ENCODE data around the gene SHH. TPM values are rescaled to one million over a fixed set of nuclear protein-coding genes. Genes with fewer than 3 reads are reported as not detected.

Gene SHH
- total and polyA plus RNA-seq, 2 of the 13 experiments (the other 11 are each of a cell fraction or from before 2014, with no cell fraction given), result 1.9 to 3.4 TPM

DNA sequence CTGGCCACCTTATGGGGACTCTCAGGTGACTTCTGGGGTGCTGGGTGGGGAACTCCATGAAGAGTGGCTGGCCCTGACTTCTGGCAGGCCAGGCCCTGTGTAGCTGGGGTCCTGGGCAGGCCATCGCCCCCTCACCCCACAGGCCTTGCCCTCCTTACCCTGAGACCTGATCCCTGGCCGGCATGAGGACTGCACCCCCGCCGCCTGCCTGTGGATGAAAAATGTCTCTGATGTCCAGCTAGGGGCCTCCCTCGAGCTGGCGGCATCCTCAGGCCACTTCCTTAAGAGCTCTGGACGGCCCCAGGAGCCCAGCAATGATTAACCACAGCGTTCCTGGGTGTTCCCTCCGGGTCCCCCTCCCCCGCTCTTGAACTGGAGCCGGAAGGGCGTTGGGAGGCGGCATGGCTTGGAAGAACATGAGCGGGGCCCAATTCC, 31.8 kb upstream of the SHH start (continued):
- TF ChIP-seq ZNF781 (CRISPR knock-in tag; IDR thresholded peaks at IDR 0.05; ENCODE audit: borderline replicate concordance, not compliant biosample characterization), result no peak
- TF ChIP-seq HNRNPK (IDR thresholded peaks at IDR 0.05; ENCODE audit: low read depth, low read length, poor library complexity, severe bottlenecking), result no peak
- TF ChIP-seq ZNF12 (CRISPR knock-in tag; IDR thresholded peaks at IDR 0.05), result no peak
- TF ChIP-seq POLR2AphosphoS5 (IDR thresholded peaks at IDR 0.05; ENCODE audit: low read depth, low read length), result no peak
- TF ChIP-seq ZNF747 (CRISPR knock-in tag; IDR thresholded peaks at IDR 0.05; ENCODE audit: borderline replicate concordance), result no peak
- no peak for TF ChIP-seq ZBTB10 (CRISPR knock-in tag; IDR thresholded peaks at IDR 0.05; ENCODE audit: borderline replicate concordance)
- TF ChIP-seq ZNF670 (CRISPR knock-in tag; IDR thresholded peaks at IDR 0.05; ENCODE audit: borderline replicate concordance), result no peak
- no peak for TF ChIP-seq ZNF766 (CRISPR knock-in tag; IDR thresholded peaks at IDR 0.05; ENCODE audit: borderline replicate concordance)
- no peak for TF ChIP-seq ZFP41 (CRISPR knock-in tag; IDR thresholded peaks at IDR 0.05; ENCODE audit: borderline replicate concordance)
- TF ChIP-seq FOXO4 (CRISPR knock-in tag; conservative IDR thresholded peaks at IDR 0.05), result no peak
- TF ChIP-seq ZNF777 (CRISPR knock-in tag; IDR thresholded peaks at IDR 0.05), result no peak
- no peak for TF ChIP-seq NPAS2 (CRISPR knock-in tag; IDR thresholded peaks at IDR 0.05; ENCODE audit: borderline replicate concordance)
- TF ChIP-seq ZNF605 (CRISPR knock-in tag; IDR thresholded peaks at IDR 0.05), result no peak
- peak; percentile 44; the same call in 1 of the 2 replicates for TF ChIP-seq ELF3 (CRISPR knock-in tag; IDR thresholded peaks at IDR 0.05)
- TF ChIP-seq SP5 (CRISPR knock-in tag; IDR thresholded peaks at IDR 0.05; ENCODE audit: borderline replicate concordance, low read depth), result no peak
- TF ChIP-seq, protein P1, sequence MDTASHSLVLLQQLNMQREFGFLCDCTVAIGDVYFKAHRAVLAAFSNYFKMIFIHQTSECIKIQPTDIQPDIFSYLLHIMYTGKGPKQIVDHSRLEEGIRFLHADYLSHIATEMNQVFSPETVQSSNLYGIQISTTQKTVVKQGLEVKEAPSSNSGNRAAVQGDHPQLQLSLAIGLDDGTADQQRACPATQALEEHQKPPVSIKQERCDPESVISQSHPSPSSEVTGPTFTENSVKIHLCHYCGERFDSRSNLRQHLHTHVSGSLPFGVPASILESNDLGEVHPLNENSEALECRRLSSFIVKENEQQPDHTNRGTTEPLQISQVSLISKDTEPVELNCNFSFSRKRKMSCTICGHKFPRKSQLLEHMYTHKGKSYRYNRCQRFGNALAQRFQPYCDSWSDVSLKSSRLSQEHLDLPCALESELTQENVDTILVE (CRISPR knock-in tag; IDR thresholded peaks at IDR 0.05), result no peak
- 0 out of 2 replicates have a peak, but pooled peaks have one; percentile 19 for TF ChIP-seq KAT8 (CRISPR knock-in tag; IDR thresholded peaks at IDR 0.05)
- no peak for TF ChIP-seq TBP (CRISPR knock-in tag; IDR thresholded peaks at IDR 0.05)
- TF ChIP-seq TRAFD1 (CRISPR knock-in tag; IDR thresholded peaks at IDR 0.05; ENCODE audit: borderline replicate concordance), result no peak
- no peak for TF ChIP-seq ZNF17 (CRISPR knock-in tag; IDR thresholded peaks at IDR 0.05)
- peak; percentile 93 for TF ChIP-seq HNF1B (CRISPR knock-in tag; IDR thresholded peaks at IDR 0.05)
- no peak for TF ChIP-seq SRSF1 (optimal IDR thresholded peaks at IDR 0.05; ENCODE audit: low read depth, low read length)

Data from HepG2 (cell line).